Epithelial cell of proximal tubule (primary cell): ENCODE results near the gene KIFAP3. TPM values are rescaled to one million over a fixed set of nuclear protein-coding genes. Genes with fewer than 3 reads are reported as not detected.
"Not testable (repeated sequence)": the region's sequence is repeated elsewhere in the genome, so short reads cannot be mapped to it uniquely, and the experiment has no call there.

ENCODE experiments used
- DNase-seq: peaks from one replicate; pipeline ENCODE4 v3.0.0-alpha.2; 2011; ENCODE audit warnings: low read depth
- H3K4me3 ChIP-seq: 2 replicates; pipeline ENCODE4 v1.5.1; 2011; ENCODE audit warnings: low read depth, mild to moderate bottlenecking, low read length
- CTCF ChIP-seq: conservative IDR thresholded peaks from 2 replicates; pipeline ENCODE4 v1.5.1; 2012; ENCODE audit warnings: low read depth, mild to moderate bottlenecking, low read length
- total RNA-seq: library from RNA; depleted of rRNA; stranded (reverse); fragments of >200 nt; gene quantifications from 2 replicates; pipeline ENCODE4 v1.2.3, GENCODE V29; 2015

Gene KIFAP3
- total RNA-seq, 1 donor from 2014 or later = 15.7 TPM

GRCh38 chr1:169924063-169924462, 150.4 kb downstream of the KIFAP3 start:
- DNase-seq = no peak
- no peak overlapping the region for H3K4me3 ChIP-seq
- TF ChIP-seq CTCF = no peak

- TF ChIP-seq CTCF = no peak
- H3K4me3 ChIP-seq = no peak overlapping the region
- DNase-seq = no peak
These were observed 153.4 kb downstream of the KIFAP3 start for GRCh38 chr1:169921080-169921479.

- DNase-seq = no peak
- TF ChIP-seq CTCF = no peak
- H3K4me3 ChIP-seq = no peak overlapping the region
These were observed 155.6 kb downstream of the KIFAP3 start for GRCh38 chr1:169918927-169919326.

GRCh38 chr1:169918220-169918619, 156.3 kb downstream of the KIFAP3 start:
- not testable (repeated sequence) for DNase-seq, H3K4me3 ChIP-seq

GRCh38 chr1:169915150-169915549, 159.3 kb downstream of the KIFAP3 start:
- H3K4me3 ChIP-seq = no peak overlapping the region
- no peak for TF ChIP-seq CTCF

GRCh38 chr1:169914531-169914930, 160.0 kb downstream of the KIFAP3 start:
- no peak for TF ChIP-seq CTCF
- DNase-seq = no peak
- no peak overlapping the region for H3K4me3 ChIP-seq

More at GRCh38 chr1:169915150-169915549, 159.3 kb downstream of the KIFAP3 start:
- no peak for DNase-seq

GRCh38 chr1:169909499-169909898, 165.0 kb downstream of the KIFAP3 start:
- no peak for TF ChIP-seq CTCF

GRCh38 chr1:169906938-169907337, 167.6 kb downstream of the KIFAP3 start:
- no peak for DNase-seq

More at GRCh38 chr1:169909499-169909898, 165.0 kb downstream of the KIFAP3 start:
- no peak for DNase-seq
- no peak overlapping the region for H3K4me3 ChIP-seq

More at GRCh38 chr1:169906938-169907337, 167.6 kb downstream of the KIFAP3 start:
- no peak for TF ChIP-seq CTCF
- H3K4me3 ChIP-seq = no peak overlapping the region
